Naive thymus-derived CD8-positive, alpha-beta T cell (primary cell): ENCODE measurements around the gene ALK. TPM values are rescaled to one million over a fixed set of nuclear protein-coding genes. Genes with fewer than 3 reads are reported as not detected.

Experiments
- ATAC-seq, 2 donors: fragments of 150-1000 bp; cut with Tn5 transposase in 1 of 2; sonication (Bioruptor Pico), chemical (Tn5 transposase) in 1 of 2; 1 replicate in 1 of 2; 2 replicates in 1 of 2; pipeline ENCODE4 v1.10.0; 2021; ENCODE audit warnings: mild to moderate bottlenecking in 2 of 2, moderate library complexity in 2 of 2
- POLR2A ChIA-PET: fragments of 350-600 bp; sonication (Branson Sonifier 250); formaldehyde crosslinking; loops from one replicate; lab custom pipeline; 2021; ENCODE audit warnings: antibody characterized with exemption; lab: Charles Lee
- DNase-seq, 10 donors: peaks; one replicate each; pipeline versions ENCODE4 v3.0.0 to v3.0.0-alpha.2; 2020 to 2022
- H3K27ac Mint-ChIP-seq, 10 donors: one replicate each; pipeline ENCODE4 v1.8.0; 2020 to 2022; ENCODE audit warnings: mild to moderate bottlenecking in 10 of 10, mixed read lengths in 10 of 10, moderate library complexity in 4 of 10, inconsistent platforms in 1 of 10
- H3K27me3 Mint-ChIP-seq, 5 donors: one replicate each; pipeline ENCODE4 v1.8.0; 2021 to 2022; ENCODE audit warnings: mixed read lengths in 5 of 5
- H3K36me3 Mint-ChIP-seq, 3 donors: one replicate each; pipeline ENCODE4 v1.8.0; 2020 to 2022; ENCODE audit warnings: mixed read lengths in 3 of 3, mild to moderate bottlenecking in 2 of 3, inconsistent platforms in 1 of 3
- H3K4me1 Mint-ChIP-seq, 4 donors: one replicate each; pipeline ENCODE4 v1.8.0; 2021 to 2022; ENCODE audit warnings: mixed read lengths in 4 of 4
- H3K4me3 Mint-ChIP-seq, 10 donors: one replicate each; pipeline ENCODE4 v1.8.0; 2020 to 2022; ENCODE audit warnings: mild to moderate bottlenecking in 10 of 10, mixed read lengths in 10 of 10, moderate library complexity in 6 of 10, inconsistent platforms in 1 of 10
- H3K9me3 Mint-ChIP-seq, 9 donors: one replicate each; pipeline ENCODE4 v1.8.0; 2020 to 2022; ENCODE audit warnings: mixed read lengths in 9 of 9, mild to moderate bottlenecking in 3 of 9, inconsistent platforms in 1 of 9, moderate library complexity in 1 of 9
- polyA plus RNA-seq, 3 donors: library from polyadenylated mRNA; unstranded; fragments of 300-500 nt; fragmentation: Illumina TruSeq; gene quantifications; one replicate each; pipeline ENCODE4 v1.2.3, GENCODE V29; 2021
- total RNA-seq, 8 experiments: library from RNA in 2 of 8; stranded (reverse) in 2 of 8; gene quantifications; one replicate each; pipeline ENCODE4 v1.2.3 and lab custom pipeline; 2021 to 2026

The ALK gene
- total and polyA plus RNA-seq, 5 experiments from 2014 or later: 0.10 TPM; not detected in 4

GRCh38 chr2:29632018-29632417, 289.4 kb downstream of the ALK start:
- Mint-ChIP-seq H3K9me3 (peaks cover 0 to 3% (median 0%) of the 10 kb centered on the region in 9 donors), H3K27ac (no peak overlapping the region), H3K4me1 (no peaks in the 10 kb centered on the region), H3K4me3 (no peak overlapping the region), H3K27me3 (peaks cover 10 to 59% (median 22%) of the 10 kb centered on the region in 5 donors), H3K36me3 (no peaks in the 10 kb centered on the region)
- POLR2A ChIA-PET: no interaction called here
- DNase-seq (no peak), ATAC-seq (no peak)

DNA sequence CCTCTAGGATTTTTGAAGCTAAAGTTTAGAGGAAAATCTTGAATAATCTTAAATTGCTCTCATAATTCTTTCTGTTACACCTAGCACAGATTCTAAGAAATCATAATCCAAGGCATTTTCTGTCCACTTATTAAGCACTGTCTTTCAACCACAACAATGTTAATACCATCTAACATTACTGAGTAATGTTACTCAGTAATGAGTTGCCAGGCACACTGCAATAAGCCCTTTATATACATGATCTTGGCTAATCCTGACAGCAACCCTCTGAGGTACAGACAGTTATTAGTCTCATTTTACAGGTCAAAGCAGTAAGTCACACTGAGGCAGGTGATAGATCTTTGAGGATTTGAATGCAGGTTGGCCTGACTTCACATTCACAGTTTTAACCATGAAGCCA, 291.9 kb downstream of the ALK start:
- H3K4me1 Mint-ChIP-seq: no peaks in the 10 kb centered on the region
- POLR2A ChIA-PET: no interaction called here
- DNase-seq (no peak), ATAC-seq (no peak)
- no peak overlapping the region for H3K27ac Mint-ChIP-seq
- H3K27me3 Mint-ChIP-seq: peaks cover 6 to 62% (median 13%) of the 10 kb centered on the region in 5 donors
- no peak overlapping the region for H3K4me3 Mint-ChIP-seq
- H3K9me3 Mint-ChIP-seq: no peaks in the 10 kb centered on the region
- H3K36me3 Mint-ChIP-seq: no peaks in the 10 kb centered on the region

DNA sequence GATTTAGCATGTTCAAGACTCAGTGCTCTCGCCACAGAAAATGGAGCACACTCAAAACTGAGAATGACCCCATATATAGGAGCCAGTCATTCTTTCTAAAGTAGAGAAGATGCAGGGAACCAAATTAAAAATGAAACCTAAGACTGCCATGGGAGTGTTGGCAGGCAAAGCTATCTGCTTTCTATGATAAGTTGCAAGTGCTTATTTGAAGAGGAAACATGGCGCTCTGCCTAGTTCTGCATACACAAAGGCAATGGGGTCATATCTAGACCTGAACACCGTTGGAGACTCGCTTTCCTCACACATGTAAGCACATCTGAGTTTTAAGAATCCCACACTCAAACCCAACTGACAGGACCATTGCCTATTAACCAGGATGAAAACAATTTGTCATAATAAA, 292.5 kb downstream of the ALK start:
- POLR2A ChIA-PET: no interaction called here
- Mint-ChIP-seq H3K36me3 (no peaks in the 10 kb centered on the region), H3K4me1 (no peaks in the 10 kb centered on the region), H3K4me3 (no peak overlapping the region), H3K9me3 (no peaks in the 10 kb centered on the region), H3K27ac (no peak overlapping the region), H3K27me3 (peaks cover 7 to 69% (median 13%) of the 10 kb centered on the region in 5 donors)
- no peak for ATAC-seq
- no peak for DNase-seq

DNA sequence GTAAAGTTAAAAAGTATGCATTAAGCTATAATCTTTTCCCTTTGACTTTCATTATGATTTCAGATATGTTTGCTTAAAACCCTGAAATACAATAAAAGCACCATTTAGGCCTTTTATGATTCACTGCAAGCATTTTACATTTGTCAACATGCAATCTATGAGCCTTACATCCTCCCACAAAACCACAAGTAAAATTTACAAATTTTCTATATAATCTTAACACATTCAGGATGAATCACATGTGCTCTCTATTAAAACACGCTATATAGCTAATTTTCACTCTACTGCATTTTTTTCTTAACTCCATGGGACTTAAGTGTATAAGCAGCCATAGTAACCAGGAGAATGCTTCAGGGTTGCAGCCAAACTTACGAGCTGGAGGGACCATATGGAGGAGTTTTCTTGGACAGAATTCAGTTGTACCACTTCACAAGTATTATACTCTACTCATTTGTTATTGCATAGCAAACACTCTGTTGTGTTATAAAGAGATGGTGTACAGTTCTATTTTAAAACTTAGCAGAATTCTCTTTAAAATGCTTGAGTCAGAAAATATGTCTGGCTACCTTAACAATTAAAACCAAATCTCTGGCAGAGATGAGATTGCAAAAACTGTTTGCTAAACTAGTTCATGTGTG, 293.2 kb downstream of the ALK start:
- POLR2A ChIA-PET: no interaction called here
- Mint-ChIP-seq H3K27me3 (peaks cover 7 to 65% (median 13%) of the 10 kb centered on the region in 5 donors), H3K9me3 (no peaks in the 10 kb centered on the region), H3K27ac (no peak overlapping the region), H3K36me3 (no peaks in the 10 kb centered on the region), H3K4me3 (no peak overlapping the region), H3K4me1 (no peaks in the 10 kb centered on the region)
- DNase-seq (no peak), ATAC-seq (no peak)

DNA sequence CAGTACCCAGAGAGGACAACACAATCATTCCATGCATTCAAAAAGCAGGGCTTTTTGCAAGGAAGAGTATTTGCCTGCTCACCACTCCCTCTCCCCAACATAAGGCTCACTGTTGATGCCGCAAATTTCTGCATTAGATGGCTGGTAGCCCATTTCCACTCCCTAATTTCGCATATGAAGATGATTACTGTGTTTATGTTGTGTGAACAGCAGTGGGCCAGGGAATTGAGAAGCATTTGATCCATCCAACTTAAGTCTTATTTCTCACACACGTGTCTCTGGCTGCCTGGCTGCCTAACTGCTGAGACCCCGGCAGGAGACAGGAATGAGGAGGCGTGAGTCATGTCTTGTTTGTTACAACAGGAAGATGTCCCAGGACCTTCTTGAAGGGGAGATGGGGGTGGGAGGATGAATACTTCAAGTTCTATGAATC, 294.1 kb downstream of the ALK start:
- no peak overlapping the region for H3K4me3 Mint-ChIP-seq
- POLR2A ChIA-PET: no interaction called here
- ATAC-seq: no peak

DNA sequence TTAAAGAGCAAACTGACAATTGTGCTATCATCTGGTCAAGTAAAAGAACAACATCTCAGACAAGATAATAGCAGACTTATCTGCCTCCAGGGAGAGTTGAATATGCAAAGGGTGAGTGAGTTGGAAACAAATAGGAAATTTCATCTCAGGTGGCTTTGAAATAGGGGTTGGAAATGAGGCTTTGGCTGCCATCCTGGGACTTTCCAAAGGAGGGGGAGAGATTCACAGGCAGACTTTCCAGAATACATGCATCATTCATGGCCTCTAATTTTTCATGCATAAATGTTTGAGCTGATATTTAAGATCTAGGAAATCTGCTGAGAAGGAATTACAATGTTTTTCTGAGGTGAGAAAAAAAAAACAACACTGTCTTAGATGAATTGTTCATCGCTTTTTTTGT, 300.5 kb downstream of the ALK start:
- peaks cover 4 to 26% (median 11%) of the 10 kb centered on the region in 5 donors for H3K27me3 Mint-ChIP-seq
- H3K36me3 Mint-ChIP-seq: no peaks in the 10 kb centered on the region
- ATAC-seq (no peak), DNase-seq (no peak)
- H3K4me1 Mint-ChIP-seq: no peaks in the 10 kb centered on the region
- H3K9me3 Mint-ChIP-seq: no peaks in the 10 kb centered on the region
- H3K4me3 Mint-ChIP-seq: no peak overlapping the region
- POLR2A ChIA-PET: no interaction called here
- H3K27ac Mint-ChIP-seq: no peak overlapping the region

More for the DNA sequence above, 294.1 kb downstream of the ALK start:
- DNase-seq: no peak
- Mint-ChIP-seq H3K36me3 (no peaks in the 10 kb centered on the region), H3K9me3 (no peaks in the 10 kb centered on the region), H3K27ac (no peak overlapping the region), H3K27me3 (peaks cover 8 to 56% (median 12%) of the 10 kb centered on the region in 5 donors), H3K4me1 (no peaks in the 10 kb centered on the region)

- peaks cover 7 to 30% (median 16%) of the 10 kb centered on the region in 5 donors for H3K27me3 Mint-ChIP-seq
- no peaks in the 10 kb centered on the region for H3K4me1 Mint-ChIP-seq
- H3K4me3 Mint-ChIP-seq: no peak overlapping the region
- POLR2A ChIA-PET: no interaction called here
- no peak overlapping the region for H3K27ac Mint-ChIP-seq
- ATAC-seq: no peak
- H3K36me3 Mint-ChIP-seq: no peaks in the 10 kb centered on the region
- DNase-seq: no peak
- H3K9me3 Mint-ChIP-seq: peaks cover 0 to 2% (median 0%) of the 10 kb centered on the region in 9 donors
These were observed 301.7 kb downstream of the ALK start for GRCh38 chr2:29619689-29620088.

DNA sequence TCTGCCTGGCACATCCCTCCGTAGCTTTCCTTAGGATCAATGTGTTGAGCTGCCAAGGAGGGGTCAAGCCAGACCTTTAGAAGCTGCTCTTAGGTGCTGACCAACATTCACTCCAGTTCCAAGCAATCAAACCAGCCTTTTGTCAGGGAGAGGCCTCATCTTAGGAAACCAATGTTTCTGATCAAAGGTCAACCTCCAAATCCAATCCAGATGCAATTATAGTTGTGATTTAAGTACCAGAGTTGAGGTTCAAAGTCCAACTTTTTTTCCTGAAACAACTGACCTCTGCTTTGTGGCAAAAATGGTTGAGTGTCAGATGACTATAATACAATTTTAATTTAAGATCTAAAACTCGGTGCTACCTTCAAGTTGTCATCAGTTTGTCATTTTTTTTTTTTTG, 303.4 kb downstream of the ALK start:
- Mint-ChIP-seq H3K36me3 (no peaks in the 10 kb centered on the region), H3K9me3 (peaks cover 0 to 2% (median 0%) of the 10 kb centered on the region in 9 donors), H3K4me3 (no peak overlapping the region), H3K4me1 (no peaks in the 10 kb centered on the region), H3K27ac (no peak overlapping the region), H3K27me3 (peaks cover 18 to 38% (median 24%) of the 10 kb centered on the region in 5 donors)
- DNase-seq: no peak
- ATAC-seq: no peak
- POLR2A ChIA-PET: no interaction called here

GRCh38 chr2:29617351-29617750, 304.0 kb downstream of the ALK start:
- ATAC-seq (no peak), DNase-seq (no peak)
- Mint-ChIP-seq H3K36me3 (no peaks in the 10 kb centered on the region), H3K4me1 (no peaks in the 10 kb centered on the region), H3K27me3 (peaks cover 16 to 43% (median 22%) of the 10 kb centered on the region in 5 donors), H3K4me3 (no peak overlapping the region), H3K9me3 (peaks cover 0 to 2% (median 0%) of the 10 kb centered on the region in 9 donors), H3K27ac (no peak overlapping the region)
- POLR2A ChIA-PET: no interaction called here

- peaks cover 15 to 43% (median 23%) of the 10 kb centered on the region in 5 donors for H3K27me3 Mint-ChIP-seq
- no peak overlapping the region for H3K27ac Mint-ChIP-seq
- no peak overlapping the region for H3K4me3 Mint-ChIP-seq
- H3K9me3 Mint-ChIP-seq: peaks cover 0 to 2% (median 0%) of the 10 kb centered on the region in 9 donors
- H3K4me1 Mint-ChIP-seq: no peaks in the 10 kb centered on the region
- ATAC-seq: no peak
- no peak for DNase-seq
- no peaks in the 10 kb centered on the region for H3K36me3 Mint-ChIP-seq
- POLR2A ChIA-PET: no interaction called here
These were observed 304.8 kb downstream of the ALK start for GRCh38 chr2:29616569-29616968.

- peaks cover 0 to 2% (median 0%) of the 10 kb centered on the region in 9 donors for H3K9me3 Mint-ChIP-seq
These were observed 305.5 kb downstream of the ALK start for GRCh38 chr2:29615841-29616240.

DNA sequence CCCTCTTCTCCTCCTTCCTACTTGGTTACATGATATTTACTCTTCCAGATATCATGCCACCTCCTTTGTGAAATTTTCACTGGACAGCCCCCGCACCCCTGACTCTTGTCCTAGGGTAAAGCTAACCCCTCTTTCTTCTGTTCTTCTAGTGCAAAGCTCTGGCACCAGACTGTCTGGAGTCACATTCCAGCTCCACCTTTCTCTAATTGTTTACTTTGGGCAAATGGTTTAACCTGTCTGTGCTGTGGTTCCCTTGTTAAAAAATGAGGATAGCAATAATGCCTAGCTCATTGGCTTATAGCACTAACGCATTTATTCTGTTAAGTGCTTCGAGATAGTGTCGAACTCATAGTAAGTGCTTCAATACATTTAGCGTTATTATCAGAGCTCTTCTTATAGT, 306.2 kb downstream of the ALK start:
- Mint-ChIP-seq H3K27ac (no peak overlapping the region), H3K27me3 (peaks cover 18 to 43% (median 27%) of the 10 kb centered on the region in 5 donors), H3K9me3 (peaks cover 0 to 2% (median 0%) of the 10 kb centered on the region in 9 donors), H3K4me1 (no peaks in the 10 kb centered on the region), H3K4me3 (no peak overlapping the region), H3K36me3 (no peaks in the 10 kb centered on the region)
- POLR2A ChIA-PET: no interaction called here
- DNase-seq (no peak), ATAC-seq (no peak)

More at GRCh38 chr2:29615841-29616240, 305.5 kb downstream of the ALK start:
- H3K36me3 Mint-ChIP-seq: no peaks in the 10 kb centered on the region
- POLR2A ChIA-PET: no interaction called here
- no peak for ATAC-seq
- no peak for DNase-seq
- no peak overlapping the region for H3K4me3 Mint-ChIP-seq
- H3K27me3 Mint-ChIP-seq: peaks cover 18 to 43% (median 27%) of the 10 kb centered on the region in 5 donors
- no peaks in the 10 kb centered on the region for H3K4me1 Mint-ChIP-seq
- H3K27ac Mint-ChIP-seq: no peak overlapping the region

DNA sequence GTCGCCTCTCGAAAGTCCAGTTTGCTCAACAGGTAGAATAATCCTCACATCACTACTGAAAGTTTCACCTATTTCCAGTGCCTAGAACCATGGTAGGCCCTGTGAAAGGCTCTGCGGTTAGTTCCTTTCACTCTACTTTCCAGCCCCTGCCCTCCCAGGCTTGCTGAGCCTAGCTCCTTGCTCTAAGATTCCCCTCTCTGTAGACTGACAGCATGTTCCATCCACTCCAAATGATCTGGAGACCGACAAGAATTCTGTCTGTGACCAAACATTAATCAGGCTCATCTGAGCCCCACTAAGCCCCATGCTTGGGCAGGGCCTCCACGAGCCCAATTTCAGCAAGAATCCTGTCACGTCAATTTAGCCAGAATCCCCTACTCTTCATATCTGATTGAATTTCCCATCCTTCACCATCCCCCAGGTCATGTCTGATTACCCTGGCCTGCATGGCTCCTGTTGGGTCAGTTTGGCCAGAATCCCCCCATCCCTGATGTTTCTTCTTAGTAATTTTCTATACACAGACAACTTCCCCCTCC, 307.0 kb downstream of the ALK start:
- DNase-seq (no peak), ATAC-seq (no peak)
- Mint-ChIP-seq H3K4me1 (no peaks in the 10 kb centered on the region), H3K4me3 (no peak overlapping the region), H3K36me3 (no peaks in the 10 kb centered on the region), H3K27me3 (peaks cover 18 to 41% (median 27%) of the 10 kb centered on the region in 5 donors), H3K9me3 (peaks cover 0 to 2% (median 0%) of the 10 kb centered on the region in 9 donors), H3K27ac (no peak overlapping the region)
- POLR2A ChIA-PET: no interaction called here
